Fibroblast of the aortic adventitia (primary cell): Measurements from ENCODE around the gene ARSG. TPM values are rescaled to one million over a fixed set of nuclear protein-coding genes. Genes with fewer than 3 reads are reported as not detected.

Experiments
- DNase-seq: peaks from one replicate; pipeline ENCODE4 v3.0.0-alpha.2; 2010; ENCODE audit warnings: low read depth
- H3K4me3 ChIP-seq: 2 replicates; pipeline ENCODE4 v1.5.1; 2011; ENCODE audit warnings: low read depth, mild to moderate bottlenecking, control low read depth, low read length, moderate library complexity
- CTCF ChIP-seq: IDR thresholded peaks from 2 replicates; pipeline ENCODE4 v1.5.1; 2011; ENCODE audit warnings: mild to moderate bottlenecking, low read length, control low read depth, inconsistent platforms; ENCODE audit not compliant: insufficient read depth
- total RNA-seq: library from RNA; depleted of rRNA; stranded (reverse); fragments of >200 nt; gene quantifications from 2 replicates; pipeline ENCODE4 v1.2.3, GENCODE V29; 2012; ENCODE audit warnings: low replicate concordance

The ARSG gene
- total RNA-seq, 1 donor, result 2.7 TPM

DNA sequence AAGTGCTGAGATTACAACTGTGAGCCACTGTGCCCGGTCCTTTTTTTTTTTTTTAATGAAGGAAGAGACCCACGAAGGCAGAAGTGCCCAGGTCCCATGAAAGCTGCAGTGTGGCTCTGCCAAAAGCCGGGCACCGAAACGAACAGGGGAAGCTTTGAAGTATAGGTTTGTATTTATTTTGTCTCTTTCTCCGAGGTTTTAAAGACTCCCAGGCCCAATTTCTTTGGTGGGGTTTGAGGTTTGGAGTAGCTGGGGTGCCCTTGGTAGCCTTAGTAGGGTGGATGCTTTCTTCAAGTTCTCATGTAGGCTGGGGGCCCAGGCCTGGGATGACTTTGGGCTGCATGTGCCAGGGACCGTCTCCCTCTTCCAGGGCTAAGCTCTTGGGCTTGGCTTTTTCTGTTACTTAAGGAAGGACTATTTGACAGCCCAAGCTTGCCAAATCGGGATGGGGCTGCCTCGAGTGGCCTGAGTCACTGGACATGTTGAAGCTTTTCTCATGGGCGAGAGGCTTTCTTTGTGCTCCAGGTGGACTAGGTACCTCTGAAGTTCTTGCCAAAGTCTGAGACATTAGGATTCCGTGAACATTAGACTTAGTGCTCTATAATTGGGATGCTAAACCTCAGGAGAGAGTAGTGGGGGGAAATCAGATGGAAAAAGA, 99.7 kb downstream of the ARSG start:
- peak; percentile 80 for DNase-seq
- TF ChIP-seq CTCF, result no peak
- peak overlapping the region; percentile 18 for H3K4me3 ChIP-seq

GRCh38 chr17:68391561-68392268, 100.4 kb downstream of the ARSG start:
- TF ChIP-seq CTCF, result no peak
- peak overlapping the region; percentile 18 for H3K4me3 ChIP-seq
- peak; percentile 76 for DNase-seq

DNA sequence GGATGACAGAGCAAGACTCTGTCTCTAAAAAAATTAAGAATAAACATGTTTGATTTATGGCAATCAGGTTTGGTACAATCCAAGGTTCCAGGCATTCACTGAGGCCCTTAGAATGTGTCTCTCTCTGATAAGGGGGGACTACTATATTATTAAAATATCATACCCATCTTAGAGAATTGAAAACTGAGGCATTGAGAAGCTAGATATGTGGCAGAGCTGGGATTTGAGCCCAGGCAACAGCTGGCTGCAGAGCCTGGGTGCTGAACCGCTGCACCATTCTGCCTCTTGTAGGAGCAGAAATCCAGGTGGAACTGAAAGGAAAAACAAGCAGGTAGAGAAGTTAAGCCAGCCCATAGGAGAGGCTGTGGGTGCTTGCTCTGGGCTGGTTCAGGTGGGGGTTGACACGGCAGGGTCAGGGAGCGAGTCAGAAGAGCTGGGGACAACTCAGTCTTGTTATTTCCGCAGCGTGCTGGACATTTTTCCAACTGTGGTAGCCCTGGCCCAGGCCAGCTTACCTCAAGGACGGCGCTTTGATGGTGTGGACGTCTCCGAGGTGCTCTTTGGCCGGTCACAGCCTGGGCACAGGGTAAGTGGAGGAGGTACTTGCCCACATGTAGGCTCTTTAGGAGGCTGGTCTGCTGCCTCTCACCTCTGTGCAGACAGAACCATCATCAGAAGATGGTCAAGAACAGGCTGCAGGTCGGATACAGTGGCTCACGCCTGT, 103.5 kb downstream of the ARSG start:
- TF ChIP-seq CTCF, result no peak
- no peak overlapping the region for H3K4me3 ChIP-seq
- DNase-seq, result no peak

DNA sequence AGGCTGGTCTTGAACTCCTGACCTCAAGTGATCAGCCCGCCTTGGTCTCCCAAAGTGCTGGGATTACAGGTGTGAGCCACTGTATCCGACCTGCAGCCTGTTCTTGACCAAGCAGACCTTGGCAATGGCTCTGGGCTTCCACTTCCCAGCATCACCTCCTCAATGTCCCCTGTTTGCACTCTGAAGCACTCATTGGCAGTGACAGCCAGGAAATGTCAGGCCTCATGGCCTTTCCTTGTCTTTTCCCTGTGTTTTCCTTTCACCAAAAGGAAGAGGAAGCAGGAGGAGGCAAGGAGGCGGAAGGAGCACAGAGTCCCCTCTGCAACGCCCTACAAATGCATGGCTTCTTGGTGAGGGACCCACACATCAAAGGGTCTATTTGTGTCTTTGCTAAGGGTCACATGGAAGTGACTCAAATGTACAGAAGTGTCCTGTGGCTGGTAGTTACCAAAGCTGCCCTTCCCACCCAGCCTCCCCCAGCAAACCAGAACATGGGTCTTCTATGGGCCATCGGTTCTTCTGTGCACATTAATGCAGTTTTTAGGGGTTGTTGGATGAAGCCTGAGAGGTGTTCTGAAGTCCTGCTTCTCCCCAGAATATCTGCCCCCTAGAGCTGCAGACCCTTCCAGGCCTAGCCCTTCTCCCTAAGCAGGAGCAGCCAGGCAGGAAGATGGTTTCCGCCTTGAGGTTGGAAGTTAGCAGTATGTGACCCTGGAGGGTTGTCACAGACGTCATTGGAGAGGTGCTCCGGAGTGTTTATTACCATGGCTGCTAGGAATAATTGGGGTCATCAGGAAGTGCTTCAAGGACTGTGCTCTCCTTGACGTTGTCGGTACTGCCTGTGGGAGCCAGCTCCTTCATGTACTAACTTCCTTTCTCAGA, 105.2 kb downstream of the ARSG start:
- no peak for TF ChIP-seq CTCF

GRCh38 chr17:68397108-68397536, 105.8 kb downstream of the ARSG start:
- no peak for TF ChIP-seq CTCF
- H3K4me3 ChIP-seq, result no peak overlapping the region
- no peak for DNase-seq

More for the DNA sequence above, 105.2 kb downstream of the ARSG start:
- H3K4me3 ChIP-seq, result no peak overlapping the region
- no peak for DNase-seq
